GM12874 (cell line): ENCODE measurements around the gene QRICH2.

Experiments
- CTCF ChIP-seq: IDR thresholded peaks from 2 replicates; pipeline ENCODE4 v1.5.1; 2011; ENCODE audit warnings: low read depth, mild to moderate bottlenecking, control low read depth, low read length, moderate library complexity; ENCODE audit not compliant: insufficient read depth

QRICH2 gene

GRCh38 chr17:76233588-76234353, 74.3 kb downstream of the QRICH2 start:
- no peak for TF ChIP-seq CTCF

- no peak for TF ChIP-seq CTCF
Observed at GRCh38 chr17:76232342-76232741, 75.7 kb downstream of the QRICH2 start.
